ENCODE results near the gene KLRK1.
"Not testable (repeated sequence)": the region's sequence is repeated elsewhere in the genome, so short reads cannot be mapped to it uniquely, and the experiment has no call there.

The KLRK1 gene

DNA sequence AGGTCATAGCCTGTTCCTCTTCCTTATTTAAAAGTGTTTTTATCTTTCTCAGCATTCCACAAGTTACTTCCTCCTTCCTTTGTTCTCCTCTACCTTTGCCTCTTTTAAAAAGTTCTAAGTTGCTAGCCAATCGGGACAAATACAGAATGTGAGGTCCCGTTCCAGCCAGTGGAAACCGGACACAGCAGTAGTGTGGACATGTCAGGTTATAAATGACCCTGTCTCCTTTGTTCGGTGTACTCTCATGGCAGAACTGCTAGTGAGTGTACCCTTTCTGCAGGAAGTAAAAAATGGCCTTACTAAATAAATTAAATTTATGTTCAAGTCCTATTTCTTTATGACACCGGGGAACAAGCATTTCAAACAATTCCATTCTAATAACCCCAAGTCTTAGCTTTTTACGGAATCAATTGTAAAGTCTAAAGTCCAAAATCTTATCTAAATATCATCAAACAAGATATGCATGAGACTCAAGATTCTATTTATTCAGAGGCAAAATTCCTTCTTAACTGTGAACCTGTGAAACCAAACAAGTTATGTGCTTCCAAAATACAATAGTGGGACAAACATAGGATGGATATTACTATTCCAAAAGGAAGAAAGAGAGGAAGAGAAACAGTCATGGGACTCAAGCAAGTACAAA, 17.8 kb downstream of the KLRK1 start:
- not testable (repeated sequence) for H3K36me3 ChIP-seq (ENCODE audit: control insufficient read depth in 2 of 2, insufficient read depth in 2 of 2, low read length in 2 of 2); H3K9me3 ChIP-seq (ENCODE audit: control insufficient read depth in 2 of 2, low read length in 2 of 2); H3K9ac ChIP-seq (ENCODE audit: low read depth in 1 of 2, low read length in 2 of 2); H3K4me1 ChIP-seq (ENCODE audit: control insufficient read depth in 2 of 2, insufficient read depth in 2 of 2, low read length in 2 of 2); H3K27me3 ChIP-seq (ENCODE audit: control insufficient read depth in 2 of 2, insufficient read depth in 2 of 2, low read length in 2 of 2)
- Histone ChIP-seq H3K27ac (ENCODE audit: low read depth in 2 of 2, low read length in 2 of 2) (peak overlapping the region; percentile 82 to 83), H3K4me3 (ENCODE audit: low read length in 2 of 2) (peak overlapping the region; percentile 0 to 48)

DNA sequence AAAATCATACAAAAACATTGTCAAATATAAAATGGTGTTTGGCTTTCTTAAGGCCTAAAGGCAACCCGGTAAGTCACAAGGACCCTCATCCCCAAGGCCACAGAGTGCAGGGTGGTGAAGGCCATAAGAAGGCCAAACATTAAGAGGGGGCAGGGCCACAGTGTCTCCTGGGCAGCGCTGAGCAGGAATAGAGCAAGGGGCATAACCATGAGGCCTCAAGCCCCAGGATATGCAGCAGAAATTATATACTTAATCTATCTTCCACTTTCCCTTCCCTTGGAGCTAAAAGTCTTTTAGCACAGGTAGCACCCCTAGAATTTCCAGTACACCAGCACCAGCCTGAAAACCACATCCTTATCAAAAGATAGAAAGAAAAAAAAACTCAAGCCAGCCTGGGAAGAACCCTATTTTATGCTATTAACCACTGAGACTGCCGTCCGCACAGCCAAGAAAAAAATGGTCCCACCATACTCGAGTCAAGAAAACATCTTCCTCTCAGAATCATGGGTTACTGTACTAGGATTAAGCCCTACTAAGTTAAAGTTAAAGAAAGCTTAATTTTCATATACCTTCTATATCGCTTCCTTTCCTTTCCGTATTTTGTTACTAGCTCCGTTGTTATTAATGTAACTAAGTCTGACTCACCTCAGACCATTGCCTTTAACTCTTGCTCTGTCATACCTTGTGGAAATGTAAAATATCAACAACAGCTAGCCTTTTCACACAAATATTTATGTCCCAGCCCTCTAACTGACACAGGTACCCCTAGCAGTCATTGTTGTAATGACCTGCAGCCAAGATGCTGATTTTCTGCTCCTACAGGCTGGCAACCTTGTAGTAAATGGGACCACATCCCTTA, 20.1 kb downstream of the KLRK1 start:
- no peak overlapping the region for H3K27ac ChIP-seq (ENCODE audit: low read depth in 2 of 2, low read length in 2 of 2)

DNA sequence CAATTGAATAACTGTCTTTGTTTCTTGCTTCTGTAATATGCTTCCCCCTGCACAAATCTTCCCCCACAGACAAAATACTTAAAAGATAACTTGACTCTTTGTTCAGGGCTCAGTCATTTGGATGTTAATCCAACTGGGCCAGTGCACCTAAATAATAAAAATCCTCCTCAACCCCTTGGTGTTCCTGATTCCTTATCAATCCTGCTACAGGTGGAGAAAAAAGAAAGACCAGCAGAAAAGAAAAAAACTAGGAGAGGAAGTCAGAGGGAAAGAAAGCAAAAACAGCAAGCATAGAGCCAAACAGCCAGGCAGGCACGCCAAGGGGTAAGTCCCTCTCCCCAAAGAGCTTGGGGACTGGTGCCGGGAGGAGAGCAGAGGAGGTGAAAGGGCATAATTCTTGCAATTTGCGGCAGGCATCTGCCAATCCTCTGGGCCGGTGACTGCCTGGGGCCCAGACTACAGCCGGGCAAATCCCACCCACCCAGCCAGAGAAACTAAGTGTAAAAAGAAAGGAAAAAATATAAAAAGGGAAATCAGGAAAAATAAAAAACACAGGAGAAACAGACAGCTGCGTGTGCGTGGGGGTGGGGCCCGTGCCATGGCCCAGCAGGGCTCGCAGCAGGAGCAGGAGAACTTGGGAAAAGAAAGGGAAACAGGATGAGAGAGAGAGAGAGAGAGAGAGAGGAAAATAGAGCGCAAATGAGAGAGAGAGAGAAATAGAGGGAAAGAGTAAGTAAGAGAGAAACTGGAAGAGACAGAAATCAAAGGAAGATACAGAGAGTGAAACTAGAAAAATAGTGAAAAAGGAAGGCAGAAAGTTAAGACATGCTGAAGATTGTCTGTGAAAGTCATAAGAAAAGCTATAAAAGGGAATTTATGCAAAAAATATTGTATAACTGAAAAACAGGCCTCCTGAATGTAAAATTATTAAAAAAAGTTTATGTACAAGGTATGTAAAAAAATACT, 21.4 kb downstream of the KLRK1 start:
- no peaks in the 10 kb centered on the region for H3K36me3 ChIP-seq (ENCODE audit: control insufficient read depth in 2 of 2, insufficient read depth in 2 of 2, low read length in 2 of 2)
- H3K4me3 ChIP-seq (ENCODE audit: low read length in 2 of 2) = no peak overlapping the region
- H3K9ac ChIP-seq (ENCODE audit: low read depth in 1 of 2, low read length in 2 of 2) = no peak overlapping the region
- no peaks in the 10 kb centered on the region for H3K27me3 ChIP-seq (ENCODE audit: control insufficient read depth in 2 of 2, insufficient read depth in 2 of 2, low read length in 2 of 2)
- no peaks in the 10 kb centered on the region for H3K9me3 ChIP-seq (ENCODE audit: control insufficient read depth in 2 of 2, low read length in 2 of 2)
- peaks cover 32 to 35% of the 10 kb centered on the region in 2 donors for H3K4me1 ChIP-seq (ENCODE audit: control insufficient read depth in 2 of 2, insufficient read depth in 2 of 2, low read length in 2 of 2)
- H3K27ac ChIP-seq (ENCODE audit: low read depth in 2 of 2, low read length in 2 of 2) = no peak overlapping the region

More for the DNA sequence above, 20.1 kb downstream of the KLRK1 start:
- no peaks in the 10 kb centered on the region for H3K27me3 ChIP-seq (ENCODE audit: control insufficient read depth in 2 of 2, insufficient read depth in 2 of 2, low read length in 2 of 2)
- H3K9me3 ChIP-seq (ENCODE audit: control insufficient read depth in 2 of 2, low read length in 2 of 2) = no peaks in the 10 kb centered on the region
- no peak overlapping the region for H3K4me3 ChIP-seq (ENCODE audit: low read length in 2 of 2)
- no peaks in the 10 kb centered on the region for H3K36me3 ChIP-seq (ENCODE audit: control insufficient read depth in 2 of 2, insufficient read depth in 2 of 2, low read length in 2 of 2)
- H3K4me1 ChIP-seq (ENCODE audit: control insufficient read depth in 2 of 2, insufficient read depth in 2 of 2, low read length in 2 of 2) = peaks cover 23 to 26% of the 10 kb centered on the region in 2 donors
- H3K9ac ChIP-seq (ENCODE audit: low read depth in 1 of 2, low read length in 2 of 2) = no peak overlapping the region

DNA sequence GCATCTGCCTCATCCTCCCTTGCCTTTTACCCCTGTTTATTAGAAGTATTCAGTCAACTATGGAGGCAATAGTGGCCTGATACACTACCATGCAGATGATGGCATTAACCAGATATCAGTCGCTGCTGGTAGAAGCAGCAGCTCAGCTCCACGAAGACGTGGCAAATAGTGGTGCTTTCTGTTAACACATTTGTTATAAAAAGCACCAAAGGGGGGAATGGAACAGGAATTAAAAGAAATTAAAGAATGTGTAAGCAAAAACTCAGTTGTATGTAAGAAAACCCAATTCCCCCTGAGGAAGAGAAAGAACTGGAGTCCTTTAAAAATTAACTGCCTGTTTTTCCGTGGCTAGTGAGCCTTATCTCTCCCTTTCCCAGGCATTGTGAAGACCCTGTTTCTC, 22.1 kb downstream of the KLRK1 start:
- H3K27ac ChIP-seq (ENCODE audit: low read depth in 2 of 2, low read length in 2 of 2); H3K36me3 ChIP-seq (ENCODE audit: control insufficient read depth in 2 of 2, insufficient read depth in 2 of 2, low read length in 2 of 2); H3K27me3 ChIP-seq (ENCODE audit: control insufficient read depth in 2 of 2, insufficient read depth in 2 of 2, low read length in 2 of 2); H3K9me3 ChIP-seq (ENCODE audit: control insufficient read depth in 2 of 2, low read length in 2 of 2); H3K4me3 ChIP-seq (ENCODE audit: low read length in 2 of 2); H3K9ac ChIP-seq (ENCODE audit: low read depth in 1 of 2, low read length in 2 of 2): not testable (repeated sequence)
- H3K4me1 ChIP-seq (ENCODE audit: control insufficient read depth in 2 of 2, insufficient read depth in 2 of 2, low read length in 2 of 2) = peaks cover 36% of the 10 kb centered on the region in 2 donors

DNA sequence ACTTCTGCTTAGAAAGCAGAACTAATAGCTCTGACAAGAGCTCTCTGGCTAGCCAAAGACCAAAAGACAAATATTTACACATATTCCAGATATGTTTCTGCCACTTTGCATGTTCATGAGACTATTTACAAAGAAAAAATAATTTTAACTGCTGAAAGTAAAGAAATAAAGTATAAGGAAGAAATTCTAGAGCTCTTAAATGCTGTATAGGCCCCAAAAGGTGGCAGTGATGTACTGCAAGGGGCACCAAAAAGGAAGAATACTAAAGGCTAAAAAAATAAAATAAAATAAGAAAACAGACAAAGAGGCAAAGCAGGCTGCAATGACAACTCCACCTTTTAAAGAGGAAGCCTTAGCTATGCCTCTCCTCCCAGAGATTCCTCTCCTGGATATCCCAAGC, 23.0 kb downstream of the KLRK1 start:
- Histone ChIP-seq H3K9me3 (ENCODE audit: control insufficient read depth in 2 of 2, low read length in 2 of 2) (no peaks in the 10 kb centered on the region), H3K27me3 (ENCODE audit: control insufficient read depth in 2 of 2, insufficient read depth in 2 of 2, low read length in 2 of 2) (no peaks in the 10 kb centered on the region), H3K4me1 (ENCODE audit: control insufficient read depth in 2 of 2, insufficient read depth in 2 of 2, low read length in 2 of 2) (peaks cover 32 to 35% of the 10 kb centered on the region in 2 donors), H3K27ac (ENCODE audit: low read depth in 2 of 2, low read length in 2 of 2) (peak overlapping the region in 1 of 2 donors; percentile 98), H3K4me3 (ENCODE audit: low read length in 2 of 2) (no peak overlapping the region), H3K9ac (ENCODE audit: low read depth in 1 of 2, low read length in 2 of 2) (peak overlapping the region in 1 of 2 donors; percentile 16), H3K36me3 (ENCODE audit: control insufficient read depth in 2 of 2, insufficient read depth in 2 of 2, low read length in 2 of 2) (no peaks in the 10 kb centered on the region)

DNA sequence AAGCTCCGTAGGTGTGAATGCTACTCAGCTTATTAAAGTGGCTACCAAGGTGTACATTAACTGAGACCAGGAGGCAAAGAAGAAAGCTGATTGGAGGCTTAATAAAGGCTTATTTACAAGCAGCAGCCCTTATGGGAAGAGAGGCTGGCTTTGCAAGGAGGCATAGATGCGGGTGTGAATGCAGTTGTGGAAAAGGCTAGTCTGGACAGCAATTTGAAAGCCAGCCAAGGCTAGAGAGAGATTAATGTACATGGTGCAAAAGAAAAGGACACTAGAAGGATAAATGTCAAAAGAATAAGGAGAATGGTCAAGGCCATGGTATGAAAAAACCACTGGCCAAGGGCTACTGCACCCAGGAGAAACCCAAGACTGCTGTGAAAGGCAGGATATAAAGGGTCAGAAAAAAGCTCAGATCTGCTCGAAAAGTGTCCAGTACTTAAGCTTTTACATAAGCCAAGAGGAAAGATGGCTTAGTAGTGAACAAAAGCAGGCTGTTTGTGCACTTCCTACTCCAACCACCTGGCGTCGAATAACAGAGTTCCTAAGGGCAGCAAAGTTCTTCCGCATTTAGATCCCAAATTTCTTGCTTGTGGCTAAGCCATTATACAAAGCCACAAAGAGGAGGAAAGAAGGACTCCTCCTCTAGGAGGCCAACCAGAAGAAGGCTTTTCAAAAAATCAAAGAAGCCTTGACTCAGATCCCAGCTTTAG, 24.0 kb downstream of the KLRK1 start:
- Histone ChIP-seq H3K27ac (ENCODE audit: low read depth in 2 of 2, low read length in 2 of 2) (peak overlapping the region; percentile 88 to 98), H3K4me1 (ENCODE audit: control insufficient read depth in 2 of 2, insufficient read depth in 2 of 2, low read length in 2 of 2) (peaks cover 32 to 35% of the 10 kb centered on the region in 2 donors), H3K4me3 (ENCODE audit: low read length in 2 of 2) (peak overlapping the region; percentile 90 to 92), H3K36me3 (ENCODE audit: control insufficient read depth in 2 of 2, insufficient read depth in 2 of 2, low read length in 2 of 2) (no peaks in the 10 kb centered on the region), H3K9ac (ENCODE audit: low read depth in 1 of 2, low read length in 2 of 2) (peak overlapping the region in 1 of 2 donors; percentile 96), H3K27me3 (ENCODE audit: control insufficient read depth in 2 of 2, insufficient read depth in 2 of 2, low read length in 2 of 2) (no peaks in the 10 kb centered on the region), H3K9me3 (ENCODE audit: control insufficient read depth in 2 of 2, low read length in 2 of 2) (no peaks in the 10 kb centered on the region)

DNA sequence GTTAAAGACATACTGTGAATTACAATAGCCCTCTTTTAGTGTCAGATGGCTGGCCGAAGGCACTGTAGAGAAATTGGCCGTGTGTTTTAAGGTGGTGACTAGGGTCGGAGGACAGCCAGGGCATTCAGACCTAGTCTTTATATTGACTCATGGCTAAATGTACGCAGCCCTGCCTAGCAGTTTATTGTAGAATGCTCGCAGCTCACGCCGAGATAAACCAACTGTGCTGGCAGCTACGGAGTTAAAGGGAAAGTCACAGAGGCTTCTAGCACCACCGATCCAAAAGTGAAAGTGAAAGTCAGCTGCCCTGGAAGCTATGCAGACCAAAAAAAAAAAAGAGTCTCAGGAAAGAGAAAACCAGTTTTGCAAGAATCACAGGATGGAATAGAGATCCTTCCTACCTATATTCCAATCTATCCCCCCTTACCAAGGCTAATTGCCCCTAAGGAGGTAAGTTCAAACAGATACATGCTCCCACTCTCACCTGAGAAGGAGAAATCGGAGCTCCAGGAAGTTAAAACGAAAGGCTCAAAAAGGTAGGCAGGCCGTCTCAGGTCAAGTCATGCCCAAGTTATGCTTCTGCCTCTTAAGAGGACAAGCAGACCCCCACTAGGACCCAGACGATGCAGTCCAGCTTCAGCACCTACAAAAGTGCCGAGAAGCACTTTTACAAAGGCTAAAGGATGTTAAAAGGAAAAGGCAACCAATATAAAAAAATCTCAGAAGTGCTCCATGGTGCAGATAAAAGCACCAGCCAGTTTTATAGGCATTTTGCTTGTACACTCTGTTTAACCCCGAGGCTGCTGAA, 24.8 kb downstream of the KLRK1 start:
- Histone ChIP-seq H3K4me3 (ENCODE audit: low read length in 2 of 2) (peak overlapping the region; percentile 90 to 92), H3K27me3 (ENCODE audit: control insufficient read depth in 2 of 2, insufficient read depth in 2 of 2, low read length in 2 of 2) (no peaks in the 10 kb centered on the region), H3K27ac (ENCODE audit: low read depth in 2 of 2, low read length in 2 of 2) (peak overlapping the region; percentile 88 to 98), H3K36me3 (ENCODE audit: control insufficient read depth in 2 of 2, insufficient read depth in 2 of 2, low read length in 2 of 2) (no peaks in the 10 kb centered on the region), H3K9me3 (ENCODE audit: control insufficient read depth in 2 of 2, low read length in 2 of 2) (no peaks in the 10 kb centered on the region), H3K9ac (ENCODE audit: low read depth in 1 of 2, low read length in 2 of 2) (peak overlapping the region; percentile 74 to 96), H3K4me1 (ENCODE audit: control insufficient read depth in 2 of 2, insufficient read depth in 2 of 2, low read length in 2 of 2) (peaks cover 32 to 35% of the 10 kb centered on the region in 2 donors)

DNA sequence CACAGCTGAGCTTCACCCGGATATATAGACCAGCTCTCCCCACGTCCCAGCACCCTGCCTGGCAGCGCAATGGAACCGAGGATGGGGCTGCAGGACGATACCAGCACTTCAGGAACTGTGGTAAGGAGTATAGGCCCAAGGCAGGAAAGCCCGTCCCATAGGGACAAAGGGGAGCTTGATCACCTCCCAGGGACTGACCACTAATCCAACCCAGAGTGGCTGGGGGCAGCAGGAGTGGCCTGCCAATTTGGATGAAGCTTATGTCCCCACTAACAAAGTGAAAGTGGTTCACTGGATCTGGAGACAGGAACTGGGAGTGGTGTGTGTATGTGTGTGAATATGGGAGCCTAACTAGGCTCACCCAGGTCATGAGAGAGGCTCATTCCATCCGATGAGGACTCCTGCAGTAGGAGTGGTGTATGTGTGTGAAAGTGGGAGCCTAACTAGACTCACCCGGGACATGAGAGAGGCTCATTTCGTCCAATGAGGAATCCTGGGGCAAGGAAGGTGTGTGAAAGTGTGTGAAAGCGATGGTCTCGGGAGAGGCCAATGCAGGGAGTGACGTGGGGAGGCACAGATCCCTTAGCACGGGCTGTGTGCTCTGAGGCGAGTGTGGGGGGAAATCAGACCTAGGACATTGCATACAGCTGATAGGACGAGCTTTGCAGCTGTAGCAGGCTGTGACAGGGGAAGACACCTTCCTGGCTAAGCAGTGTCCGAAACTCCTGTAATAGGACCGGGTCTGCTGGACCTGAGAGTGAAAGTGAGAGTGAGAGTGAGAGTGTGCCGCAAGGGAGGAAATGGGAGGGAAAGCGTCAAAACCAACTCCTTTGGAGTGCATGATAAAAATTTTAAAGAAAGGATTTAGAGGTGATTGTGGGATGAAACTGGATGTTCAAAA, 25.7 kb downstream of the KLRK1 start:
- H3K36me3 ChIP-seq (ENCODE audit: control insufficient read depth in 2 of 2, insufficient read depth in 2 of 2, low read length in 2 of 2) = no peaks in the 10 kb centered on the region
- H3K27me3 ChIP-seq (ENCODE audit: control insufficient read depth in 2 of 2, insufficient read depth in 2 of 2, low read length in 2 of 2) = no peaks in the 10 kb centered on the region
- peak overlapping the region; percentile 74 to 96 for H3K9ac ChIP-seq (ENCODE audit: low read depth in 1 of 2, low read length in 2 of 2)
- H3K4me3 ChIP-seq (ENCODE audit: low read length in 2 of 2) = peak overlapping the region; percentile 90 to 92
- peak overlapping the region; percentile 88 to 98 for H3K27ac ChIP-seq (ENCODE audit: low read depth in 2 of 2, low read length in 2 of 2)
- peaks cover 32 to 35% of the 10 kb centered on the region in 2 donors for H3K4me1 ChIP-seq (ENCODE audit: control insufficient read depth in 2 of 2, insufficient read depth in 2 of 2, low read length in 2 of 2)
- H3K9me3 ChIP-seq (ENCODE audit: control insufficient read depth in 2 of 2, low read length in 2 of 2) = no peaks in the 10 kb centered on the region

Data from mucosa of rectum (tissue), 2 donors.